ENCODE data around the gene PHC2.

PHC2 gene

GRCh38 chr1:33385251-33385650 is 45.6 kb downstream of the PHC2 start:
- Histone ChIP-seq H3K4me1 (ENCODE audit: control insufficient read depth in 1 of 2, insufficient read depth in 2 of 2, low read length in 2 of 2) (peaks cover 0 to 6% of the 10 kb centered on the region in 2 experiments), H2BK5ac (ENCODE audit: low read depth, low read length, poor library complexity) (no peak overlapping the region), H2AK5ac (ENCODE audit: low read length) (no peak overlapping the region), H3K4me2 (ENCODE audit: low read length) (no peak overlapping the region), H3K18ac (ENCODE audit: low read length) (no peak overlapping the region), H3K9ac (ENCODE audit: low read length) (no peak overlapping the region), H3K27ac (ENCODE audit: low read depth, low read length) (no peak overlapping the region), H2BK12ac (ENCODE audit: low read length) (no peak overlapping the region), H3K27me3 (ENCODE audit: insufficient read depth, low read length) (no peaks in the 10 kb centered on the region), H4K12ac (ENCODE audit: low read depth, low read length) (no peak overlapping the region), H2AFZ (ENCODE audit: insufficient read depth, low read length, poor library complexity) (no peak overlapping the region), H4K91ac (ENCODE audit: low read depth, low read length) (no peak overlapping the region), H3K79me2 (ENCODE audit: control insufficient read depth, insufficient read depth, low read length, poor library complexity) (no peaks in the 10 kb centered on the region), H3K23ac (ENCODE audit: low read length) (no peak overlapping the region), H3K4me3 (ENCODE audit: low read depth, low read length) (no peak overlapping the region), H3K79me1 (ENCODE audit: low read length) (no peaks in the 10 kb centered on the region), H3K14ac (ENCODE audit: low read length) (no peak overlapping the region), H4K8ac (ENCODE audit: low read depth, low read length) (no peak overlapping the region), H3K36me3 (ENCODE audit: control insufficient read depth in 1 of 2, insufficient read depth in 2 of 2, low read length in 2 of 2) (no peaks in the 10 kb centered on the region), H3K9me3 (ENCODE audit: insufficient read depth, low read depth, low read length) (peaks cover 3% of the 10 kb centered on the region), H2BK120ac (ENCODE audit: insufficient read depth, low read length, poor library complexity) (no peak overlapping the region), H3K4ac (ENCODE audit: low read depth, low read length) (no peak overlapping the region)
- WGBS (ENCODE audit: extremely low coverage, insufficient coverage, insufficient read length) = no CpG with 5 or more reads among the region's 6 CpGs
- no peak for DNase-seq

GRCh38 chr1:33384040-33384812 is 46.7 kb downstream of the PHC2 start:
- H2AFZ ChIP-seq (ENCODE audit: insufficient read depth, low read length, poor library complexity) = no peak overlapping the region
- H3K27ac ChIP-seq (ENCODE audit: low read depth, low read length) = no peak overlapping the region
- peaks cover 0 to 6% of the 10 kb centered on the region in 2 experiments for H3K4me1 ChIP-seq (ENCODE audit: control insufficient read depth in 1 of 2, insufficient read depth in 2 of 2, low read length in 2 of 2)
- no peak overlapping the region for H3K4me2 ChIP-seq (ENCODE audit: low read length)
- peaks cover 3% of the 10 kb centered on the region for H3K9me3 ChIP-seq (ENCODE audit: insufficient read depth, low read depth, low read length)
- WGBS (ENCODE audit: extremely low coverage, insufficient coverage, insufficient read length) = no CpG with 5 or more reads among the region's 7 CpGs
- no peak overlapping the region for H2AK5ac ChIP-seq (ENCODE audit: low read length)
- H2BK5ac ChIP-seq (ENCODE audit: low read depth, low read length, poor library complexity) = no peak overlapping the region
- H3K14ac ChIP-seq (ENCODE audit: low read length) = no peak overlapping the region
- H3K79me1 ChIP-seq (ENCODE audit: low read length) = no peaks in the 10 kb centered on the region
- no peak overlapping the region for H3K4ac ChIP-seq (ENCODE audit: low read depth, low read length)
- peak in 1 of 2 donors; percentile 50 for DNase-seq
- no peaks in the 10 kb centered on the region for H3K36me3 ChIP-seq (ENCODE audit: control insufficient read depth in 1 of 2, insufficient read depth in 2 of 2, low read length in 2 of 2)
- H3K9ac ChIP-seq (ENCODE audit: low read length) = no peak overlapping the region
- H3K23ac ChIP-seq (ENCODE audit: low read length) = no peak overlapping the region
- H4K91ac ChIP-seq (ENCODE audit: low read depth, low read length) = no peak overlapping the region
- no peak overlapping the region for H3K4me3 ChIP-seq (ENCODE audit: low read depth, low read length)
- no peak overlapping the region for H2BK120ac ChIP-seq (ENCODE audit: insufficient read depth, low read length, poor library complexity)
- no peaks in the 10 kb centered on the region for H3K27me3 ChIP-seq (ENCODE audit: insufficient read depth, low read length)
- H2BK12ac ChIP-seq (ENCODE audit: low read length) = no peak overlapping the region
- no peak overlapping the region for H3K18ac ChIP-seq (ENCODE audit: low read length)
- no peaks in the 10 kb centered on the region for H3K79me2 ChIP-seq (ENCODE audit: control insufficient read depth, insufficient read depth, low read length, poor library complexity)
- no peak overlapping the region for H4K8ac ChIP-seq (ENCODE audit: low read depth, low read length)
- no peak overlapping the region for H4K12ac ChIP-seq (ENCODE audit: low read depth, low read length)

GRCh38 chr1:33383489-33383888 is 47.4 kb downstream of the PHC2 start:
- no peak overlapping the region for H4K8ac ChIP-seq (ENCODE audit: low read depth, low read length)
- H3K9me3 ChIP-seq (ENCODE audit: insufficient read depth, low read depth, low read length) = peaks cover 3% of the 10 kb centered on the region
- no peaks in the 10 kb centered on the region for H3K79me1 ChIP-seq (ENCODE audit: low read length)
- no peak overlapping the region for H3K4ac ChIP-seq (ENCODE audit: low read depth, low read length)
- no peak overlapping the region for H2BK12ac ChIP-seq (ENCODE audit: low read length)
- H4K12ac ChIP-seq (ENCODE audit: low read depth, low read length) = no peak overlapping the region
- H3K18ac ChIP-seq (ENCODE audit: low read length) = no peak overlapping the region
- no CpG with 5 or more reads among the region's 4 CpGs for WGBS (ENCODE audit: extremely low coverage, insufficient coverage, insufficient read length)
- no peak overlapping the region for H3K9ac ChIP-seq (ENCODE audit: low read length)
- no peaks in the 10 kb centered on the region for H3K36me3 ChIP-seq (ENCODE audit: control insufficient read depth in 1 of 2, insufficient read depth in 2 of 2, low read length in 2 of 2)
- no peak for DNase-seq
- H3K79me2 ChIP-seq (ENCODE audit: control insufficient read depth, insufficient read depth, low read length, poor library complexity) = no peaks in the 10 kb centered on the region
- H2AK5ac ChIP-seq (ENCODE audit: low read length) = no peak overlapping the region
- H4K91ac ChIP-seq (ENCODE audit: low read depth, low read length) = no peak overlapping the region
- no peak overlapping the region for H3K4me3 ChIP-seq (ENCODE audit: low read depth, low read length)
- no peak overlapping the region for H2BK120ac ChIP-seq (ENCODE audit: insufficient read depth, low read length, poor library complexity)
- no peak overlapping the region for H3K4me2 ChIP-seq (ENCODE audit: low read length)
- H3K4me1 ChIP-seq (ENCODE audit: control insufficient read depth in 1 of 2, insufficient read depth in 2 of 2, low read length in 2 of 2) = peaks cover 0 to 6% of the 10 kb centered on the region in 2 experiments
- no peaks in the 10 kb centered on the region for H3K27me3 ChIP-seq (ENCODE audit: insufficient read depth, low read length)
- H3K14ac ChIP-seq (ENCODE audit: low read length) = no peak overlapping the region
- no peak overlapping the region for H3K23ac ChIP-seq (ENCODE audit: low read length)
- no peak overlapping the region for H2BK5ac ChIP-seq (ENCODE audit: low read depth, low read length, poor library complexity)
- H2AFZ ChIP-seq (ENCODE audit: insufficient read depth, low read length, poor library complexity) = no peak overlapping the region
- no peak overlapping the region for H3K27ac ChIP-seq (ENCODE audit: low read depth, low read length)

- H3K23ac ChIP-seq (ENCODE audit: low read length) = no peak overlapping the region
- H2BK5ac ChIP-seq (ENCODE audit: low read depth, low read length, poor library complexity) = no peak overlapping the region
- H3K9me3 ChIP-seq (ENCODE audit: insufficient read depth, low read depth, low read length) = peaks cover 3% of the 10 kb centered on the region
- no peak overlapping the region for H3K4me3 ChIP-seq (ENCODE audit: low read depth, low read length)
- no peak overlapping the region for H3K4ac ChIP-seq (ENCODE audit: low read depth, low read length)
- H3K4me2 ChIP-seq (ENCODE audit: low read length) = no peak overlapping the region
- no peak overlapping the region for H2BK120ac ChIP-seq (ENCODE audit: insufficient read depth, low read length, poor library complexity)
- H4K12ac ChIP-seq (ENCODE audit: low read depth, low read length) = no peak overlapping the region
- no peak overlapping the region for H2AK5ac ChIP-seq (ENCODE audit: low read length)
- no peaks in the 10 kb centered on the region for H3K79me1 ChIP-seq (ENCODE audit: low read length)
- no peak overlapping the region for H4K8ac ChIP-seq (ENCODE audit: low read depth, low read length)
- peak in 1 of 2 donors; percentile 32 for DNase-seq
- no peak overlapping the region for H2BK12ac ChIP-seq (ENCODE audit: low read length)
- no peaks in the 10 kb centered on the region for H3K36me3 ChIP-seq (ENCODE audit: control insufficient read depth in 1 of 2, insufficient read depth in 2 of 2, low read length in 2 of 2)
- no peak overlapping the region for H3K9ac ChIP-seq (ENCODE audit: low read length)
- no peak overlapping the region for H3K27ac ChIP-seq (ENCODE audit: low read depth, low read length)
- H3K79me2 ChIP-seq (ENCODE audit: control insufficient read depth, insufficient read depth, low read length, poor library complexity) = no peaks in the 10 kb centered on the region
- H3K18ac ChIP-seq (ENCODE audit: low read length) = no peak overlapping the region
- WGBS (ENCODE audit: extremely low coverage, insufficient coverage, insufficient read length) = no CpG with 5 or more reads among the region's 9 CpGs
- H2AFZ ChIP-seq (ENCODE audit: insufficient read depth, low read length, poor library complexity) = no peak overlapping the region
- H3K4me1 ChIP-seq (ENCODE audit: control insufficient read depth in 1 of 2, insufficient read depth in 2 of 2, low read length in 2 of 2) = peaks cover 0 to 7% of the 10 kb centered on the region in 2 experiments
- no peak overlapping the region for H4K91ac ChIP-seq (ENCODE audit: low read depth, low read length)
- no peak overlapping the region for H3K14ac ChIP-seq (ENCODE audit: low read length)
- H3K27me3 ChIP-seq (ENCODE audit: insufficient read depth, low read length) = no peaks in the 10 kb centered on the region
Measured at GRCh38 chr1:33382661-33383415, 48.1 kb downstream of the PHC2 start.

All from trophoblast cell (in vitro differentiated cells and primary cell).